Small intestine (tissue), 7 donors: ENCODE results near the gene CENPQ. TPM values are rescaled to one million over a fixed set of nuclear protein-coding genes. Genes with fewer than 3 reads are reported as not detected.

Experiments
- DNase-seq, 2 donors: peaks; one replicate each; pipeline versions ENCODE4 v3.0.0 to v3.0.0-alpha.2; 2013
- FAIRE-seq: peaks from 2 replicates; lab custom pipeline; 2012; peaks lifted over from hg19 to GRCh38; lab: Jason Lieb, UNC
- H3K27ac ChIP-seq, 3 donors: one replicate each; pipeline ENCODE4 v1.5.1; 2013; ENCODE audit warnings: low read length in 2 of 3, mild to moderate bottlenecking in 2 of 3, control low read depth in 1 of 3, inconsistent platforms in 1 of 3, low read depth in 1 of 3, moderate library complexity in 1 of 3
- H3K27me3 ChIP-seq, 3 donors: one replicate each; pipeline ENCODE4 v1.6.1; 2013; ENCODE audit warnings: low read length in 3 of 3, inconsistent platforms in 1 of 3; ENCODE audit not compliant: control insufficient read depth in 3 of 3, insufficient read depth in 3 of 3
- H3K36me3 ChIP-seq, 3 donors: one replicate each; pipeline ENCODE4 v1.6.1; 2013; ENCODE audit warnings: low read length in 3 of 3, inconsistent platforms in 1 of 3, low read depth in 1 of 3, mild to moderate bottlenecking in 1 of 3, moderate library complexity in 1 of 3; ENCODE audit not compliant: control insufficient read depth in 3 of 3, insufficient read depth in 2 of 3
- H3K4me1 ChIP-seq, 3 donors: one replicate each; pipeline ENCODE4 v1.6.1; 2013; ENCODE audit warnings: low read length in 2 of 3, inconsistent platforms in 1 of 3, low read depth in 1 of 3, mild to moderate bottlenecking in 1 of 3, moderate library complexity in 1 of 3; ENCODE audit not compliant: control insufficient read depth in 3 of 3, insufficient read depth in 2 of 3
- H3K4me3 ChIP-seq, 3 donors: one replicate each; pipeline ENCODE4 v1.5.1; 2013; ENCODE audit warnings: low read length in 3 of 3, control low read depth in 1 of 3, inconsistent platforms in 1 of 3, low read depth in 1 of 3, mild to moderate bottlenecking in 1 of 3, moderate library complexity in 1 of 3
- H3K9me3 ChIP-seq, 2 donors: one replicate each; pipeline ENCODE4 v1.6.1; 2013; ENCODE audit warnings: low read depth in 1 of 2, low read length in 1 of 2; ENCODE audit not compliant: control insufficient read depth in 2 of 2, insufficient read depth in 1 of 2
- WGBS, 3 donors: extraction: QIAGEN DNeasy Blood & Tissue Kit; methylation state at CpG; one replicate each; pipeline ENCODE4 v1.1.7; 2013; 5-methylcytosine and 5-hydroxymethylcytosine counted together
- polyA plus RNA-seq, 4 donors: library from polyadenylated mRNA; stranded (reverse) in 3 of 4; unstranded in 1 of 4; fragments of 200-250 nt in 3 of 4; fragments of 120-200 nt in 1 of 4; gene quantifications; one replicate each; pipeline versions ENCODE4 v1.2.1 to v1.2.3, GENCODE V29; 2013
- donor health status: healthy with polysubstance abuse.
- donor health status: control.
- donor health status: control.
- donor health status: Bipolar disorder and iron deficiency.
- donor health status: healthy.

Gene CENPQ
- polyA plus RNA-seq, 4 donors = 1.6 to 7.2 (median 3.1) TPM

- no peaks in the 10 kb centered on the region for H3K4me1 ChIP-seq
- WGBS, 3 donors = 66 to 73% (median 70%) methylated on average over 5 of the region's 5 CpGs
- DNase-seq = no peak
- H3K36me3 ChIP-seq = no peaks in the 10 kb centered on the region
- H3K27ac ChIP-seq = no peak overlapping the region
- H3K27me3 ChIP-seq = no peaks in the 10 kb centered on the region
- no peak for FAIRE-seq
- no peak overlapping the region for H3K4me3 ChIP-seq
- no peaks in the 10 kb centered on the region for H3K9me3 ChIP-seq
Measured at GRCh38 chr6:49535795-49536194, 72.6 kb downstream of the CENPQ start.

GRCh38 chr6:49539102-49539501 lies 75.9 kb downstream of the CENPQ start:
- no peaks in the 10 kb centered on the region for H3K9me3 ChIP-seq
- FAIRE-seq = no peak
- DNase-seq = no peak
- H3K27me3 ChIP-seq = no peaks in the 10 kb centered on the region
- no peak overlapping the region for H3K4me3 ChIP-seq
- no peaks in the 10 kb centered on the region for H3K4me1 ChIP-seq
- WGBS, 3 donors = 94 to 97% (median 95%) methylated on average over 3 of the region's 3 CpGs
- no peak overlapping the region for H3K27ac ChIP-seq
- no peaks in the 10 kb centered on the region for H3K36me3 ChIP-seq

DNA sequence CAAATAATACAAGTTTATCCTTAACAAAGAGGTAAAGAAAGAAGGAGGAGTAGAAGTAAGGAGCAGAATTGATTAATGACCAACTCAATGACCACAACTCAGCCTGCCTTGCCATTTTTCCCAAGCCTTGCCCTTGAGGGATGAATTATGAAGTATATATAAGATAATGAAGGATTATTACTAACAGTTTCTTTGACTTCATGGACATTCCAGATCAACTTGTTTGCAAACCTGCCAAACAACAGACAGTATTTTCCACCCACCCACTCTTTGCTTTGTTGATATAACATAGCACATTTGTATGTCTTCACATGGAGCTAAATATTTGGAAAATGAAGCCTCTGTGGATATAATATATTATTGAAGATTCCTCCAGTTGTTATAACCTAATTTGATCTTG lies 77.4 kb downstream of the CENPQ start:
- Histone ChIP-seq H3K4me3 (no peak overlapping the region), H3K9me3 (no peaks in the 10 kb centered on the region), H3K36me3 (no peaks in the 10 kb centered on the region), H3K4me1 (no peaks in the 10 kb centered on the region), H3K27ac (no peak overlapping the region), H3K27me3 (no peaks in the 10 kb centered on the region)
- FAIRE-seq = no peak
- no peak for DNase-seq

DNA sequence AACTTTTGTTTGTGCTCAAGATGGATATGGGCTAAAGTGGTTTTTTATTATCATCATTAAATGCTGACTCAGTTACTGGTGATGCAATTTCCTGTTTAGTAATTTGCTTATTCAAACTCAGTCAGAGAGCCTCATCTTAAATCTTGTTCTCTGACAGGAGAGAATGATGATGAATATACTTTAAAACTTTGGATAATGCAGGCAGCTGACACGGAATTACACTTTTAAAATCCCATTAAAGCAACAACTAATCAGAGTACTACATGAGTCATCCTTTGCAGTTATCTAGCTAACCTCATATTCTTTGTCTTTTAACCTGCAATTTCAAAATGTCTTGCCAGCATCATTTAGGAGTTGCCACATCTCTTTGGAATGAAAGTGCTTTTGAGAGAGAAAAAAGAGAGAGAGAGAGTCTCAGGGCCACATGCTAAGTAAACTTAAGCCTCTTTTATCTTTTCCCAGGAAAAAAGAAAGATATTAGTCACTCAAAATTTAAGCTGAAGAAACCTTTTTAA lies 78.1 kb downstream of the CENPQ start:
- H3K4me3 ChIP-seq = no peak overlapping the region
- no peaks in the 10 kb centered on the region for H3K27me3 ChIP-seq
- H3K27ac ChIP-seq = peak overlapping the region in 1 of 3 donors; percentile 47
- WGBS, 3 donors = 7 to 27% (median 19%) methylated on average over 1 of the region's 1 CpG
- peak; percentile 93 for FAIRE-seq
- no peaks in the 10 kb centered on the region for H3K36me3 ChIP-seq
- H3K4me1 ChIP-seq = no peaks in the 10 kb centered on the region
- DNase-seq = peak; percentile 52 to 64
- H3K9me3 ChIP-seq = no peaks in the 10 kb centered on the region

DNA sequence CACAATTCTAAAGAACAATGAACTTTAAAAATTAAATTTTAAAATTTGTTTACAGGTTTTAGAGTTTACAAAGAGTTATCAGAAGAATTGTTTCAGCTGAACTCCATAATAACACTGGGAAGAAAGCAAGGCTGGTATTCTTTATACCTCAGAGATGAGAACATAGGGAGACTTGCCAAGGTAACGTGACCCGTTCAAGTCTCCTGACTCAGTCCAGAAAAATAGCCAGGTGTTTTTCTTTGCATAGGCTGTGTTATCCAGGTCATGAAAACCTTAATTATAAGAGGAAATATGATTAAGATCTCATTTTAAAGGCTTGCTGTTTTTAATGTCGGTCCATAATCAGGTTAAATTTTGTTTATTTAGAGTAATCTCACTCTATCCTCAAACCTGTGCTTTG lies 78.8 kb downstream of the CENPQ start:
- Histone ChIP-seq H3K36me3 (no peaks in the 10 kb centered on the region), H3K27me3 (no peaks in the 10 kb centered on the region), H3K27ac (peak overlapping the region in 1 of 3 donors; percentile 47), H3K4me1 (no peaks in the 10 kb centered on the region), H3K4me3 (no peak overlapping the region), H3K9me3 (no peaks in the 10 kb centered on the region)
- DNase-seq (no peak), FAIRE-seq (no peak)
- WGBS, 3 donors = 10 to 59% (median 39%) methylated on average over 3 of the region's 3 CpGs

Other genes with a start within 250 kb of the CENPQ start
- 10 to 100 TPM; 18.0 to 37.6 (median 21.2) TPM for gene MMUT, start 117 bp upstream of the CENPQ start, polyA plus RNA-seq
- gene GLYATL3, start 36.6 kb downstream of the CENPQ start, polyA plus RNA-seq = not detected
- 10 to 100 TPM in 1 of 4 donors, 1 to 10 TPM in 2, not detected in 1; 3.2 to 19.5 (median 5.5) TPM for gene C6orf141, start 87.3 kb downstream of the CENPQ start, polyA plus RNA-seq
- under 1 TPM in 1 of 4 donors, not detected in 3; 0.40 TPM for gene RHAG, start 173.5 kb downstream of the CENPQ start, polyA plus RNA-seq